Trophoblast cell (in vitro differentiated cells and primary cell): ENCODE measurements around the gene FTO.

Experiments used
- DNase-seq, 2 donors: peaks; one replicate each; pipeline ENCODE4 v3.0.0-alpha.2; 2016
- H2AFZ ChIP-seq: 2 replicates; pipeline ENCODE4 v1.6.1; 2013; ENCODE audit warnings: low read length, moderate library complexity, mild to moderate bottlenecking; ENCODE audit not compliant: insufficient read depth, poor library complexity
- H2AK5ac ChIP-seq: 2 replicates; pipeline ENCODE4 v1.6.1; 2013; ENCODE audit warnings: mild to moderate bottlenecking, low read length
- H2BK120ac ChIP-seq: 2 replicates; pipeline ENCODE4 v1.6.1; 2013; ENCODE audit warnings: low read length, mild to moderate bottlenecking, moderate library complexity; ENCODE audit not compliant: insufficient read depth, poor library complexity
- H2BK12ac ChIP-seq: 2 replicates; pipeline ENCODE4 v1.6.1; 2013; ENCODE audit warnings: mild to moderate bottlenecking, low read length, moderate library complexity
- H2BK5ac ChIP-seq: 2 replicates; pipeline ENCODE4 v1.6.1; 2013; ENCODE audit warnings: low read length, low read depth, moderate library complexity, mild to moderate bottlenecking; ENCODE audit not compliant: poor library complexity
- H3K14ac ChIP-seq: 2 replicates; pipeline ENCODE4 v1.6.1; 2013; ENCODE audit warnings: mild to moderate bottlenecking, low read length
- H3K18ac ChIP-seq: 2 replicates; pipeline ENCODE4 v1.6.1; 2013; ENCODE audit warnings: mild to moderate bottlenecking, low read length
- H3K23ac ChIP-seq: 2 replicates; pipeline ENCODE4 v1.6.1; 2013; ENCODE audit warnings: low read length
- H3K27ac ChIP-seq: 2 replicates; pipeline ENCODE4 v1.5.1; 2013; ENCODE audit warnings: low read depth, mild to moderate bottlenecking, inconsistent platforms, low read length, moderate library complexity
- H3K27me3 ChIP-seq: 2 replicates; pipeline ENCODE4 v1.6.1; 2013; ENCODE audit warnings: inconsistent platforms, mild to moderate bottlenecking, low read length, moderate library complexity; ENCODE audit not compliant: insufficient read depth
- H3K36me3 ChIP-seq, 2 experiments: 1 replicate in 1 of 2; 2 replicates in 1 of 2; pipeline ENCODE4 v1.6.1; 2013; ENCODE audit warnings: low read length in 2 of 2, mild to moderate bottlenecking in 2 of 2, moderate library complexity in 1 of 2; ENCODE audit not compliant: insufficient read depth in 2 of 2, control insufficient read depth in 1 of 2
- H3K4ac ChIP-seq: 2 replicates; pipeline ENCODE4 v1.6.1; 2013; ENCODE audit warnings: low read depth, mild to moderate bottlenecking, low read length, moderate library complexity
- H3K4me1 ChIP-seq, 2 experiments: 1 replicate in 1 of 2; 2 replicates in 1 of 2; pipeline ENCODE4 v1.6.1; 2013; ENCODE audit warnings: low read length in 2 of 2, mild to moderate bottlenecking in 2 of 2, moderate library complexity in 1 of 2; ENCODE audit not compliant: insufficient read depth in 2 of 2, control insufficient read depth in 1 of 2
- H3K4me2 ChIP-seq: 2 replicates; pipeline ENCODE4 v1.6.1; 2013; ENCODE audit warnings: inconsistent platforms, mild to moderate bottlenecking, low read length, moderate library complexity
- H3K4me3 ChIP-seq: 2 replicates; pipeline ENCODE4 v1.5.1; 2013; ENCODE audit warnings: mild to moderate bottlenecking, low read depth, low read length, inconsistent platforms
- H3K79me1 ChIP-seq: one replicate; pipeline ENCODE4 v1.6.1; 2013; ENCODE audit warnings: low read length
- H3K79me2 ChIP-seq: 2 replicates; pipeline ENCODE4 v1.6.1; 2013; ENCODE audit warnings: low read length, mild to moderate bottlenecking; ENCODE audit not compliant: control insufficient read depth, insufficient read depth, poor library complexity
- H3K9ac ChIP-seq: 2 replicates; pipeline ENCODE4 v1.6.1; 2013; ENCODE audit warnings: mild to moderate bottlenecking, low read length
- H3K9me3 ChIP-seq: 2 replicates; pipeline ENCODE4 v1.6.1; 2013; ENCODE audit warnings: low read depth, mild to moderate bottlenecking, control low read depth, inconsistent platforms, low read length; ENCODE audit not compliant: insufficient read depth
- H4K12ac ChIP-seq: 2 replicates; pipeline ENCODE4 v1.6.1; 2013; ENCODE audit warnings: low read depth, mild to moderate bottlenecking, low read length, moderate library complexity
- H4K8ac ChIP-seq: 2 replicates; pipeline ENCODE4 v1.6.1; 2013; ENCODE audit warnings: low read depth, mild to moderate bottlenecking, low read length, moderate library complexity
- H4K91ac ChIP-seq: one replicate; pipeline ENCODE4 v1.6.1; 2013; ENCODE audit warnings: low read depth, mild to moderate bottlenecking, low read length, moderate library complexity
- WGBS: extraction: QIAGEN DNeasy Blood & Tissue Kit; methylation state at CpG from one replicate; pipeline ENCODE4 v1.1.7; 2013; ENCODE audit warnings: missing lambda C conversion rate; ENCODE audit not compliant: insufficient read length, insufficient coverage; ENCODE audit errors: extremely low coverage; 5-methylcytosine and 5-hydroxymethylcytosine counted together

FTO gene

GRCh38 chr16:53779186-53779585, 75.2 kb downstream of the FTO start:
- no peak overlapping the region for H2BK12ac ChIP-seq
- H4K12ac ChIP-seq, result no peak overlapping the region
- no peak overlapping the region for H2BK120ac ChIP-seq
- no peaks in the 10 kb centered on the region for H3K9me3 ChIP-seq
- H2AK5ac ChIP-seq, result no peak overlapping the region
- no peak overlapping the region for H4K91ac ChIP-seq
- DNase-seq, result no peak
- no peak overlapping the region for H3K4me3 ChIP-seq
- no CpG with 5 or more reads among the region's 3 CpGs for WGBS
- no peaks in the 10 kb centered on the region for H3K79me2 ChIP-seq
- no peaks in the 10 kb centered on the region for H3K27me3 ChIP-seq
- no peak overlapping the region for H3K9ac ChIP-seq
- no peak overlapping the region for H3K23ac ChIP-seq
- H3K18ac ChIP-seq, result no peak overlapping the region
- no peak overlapping the region for H2AFZ ChIP-seq
- H3K4me1 ChIP-seq, result peaks cover 9 to 15% of the 10 kb centered on the region in 2 experiments
- no peak overlapping the region for H2BK5ac ChIP-seq
- H4K8ac ChIP-seq, result no peak overlapping the region
- no peak overlapping the region for H3K14ac ChIP-seq
- no peaks in the 10 kb centered on the region for H3K36me3 ChIP-seq
- no peak overlapping the region for H3K27ac ChIP-seq
- H3K4me2 ChIP-seq, result no peak overlapping the region
- H3K79me1 ChIP-seq, result peaks cover 9% of the 10 kb centered on the region
- no peak overlapping the region for H3K4ac ChIP-seq

DNA sequence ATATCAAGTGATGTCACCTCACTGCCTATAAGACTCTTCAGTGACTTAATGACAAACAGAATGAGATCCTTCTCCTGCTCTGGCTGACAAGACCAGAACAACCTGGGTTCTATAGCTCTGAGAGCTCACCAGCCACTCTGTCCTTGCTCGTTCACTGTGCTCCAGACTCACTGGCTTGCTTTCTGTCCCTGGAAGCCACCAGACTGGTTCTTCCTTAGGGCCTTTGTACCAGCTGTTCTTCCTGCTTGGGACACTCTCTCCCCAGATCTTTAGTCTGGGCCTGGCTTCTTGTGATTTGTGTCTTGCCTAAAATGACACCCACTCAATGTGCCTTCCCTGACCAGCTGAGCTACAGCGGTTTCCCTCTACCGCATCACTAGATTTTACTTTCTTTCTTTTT, 76.1 kb downstream of the FTO start:
- peak overlapping the region; percentile 46 for H2BK120ac ChIP-seq
- H4K91ac ChIP-seq, result no peak overlapping the region
- no peak overlapping the region for H2BK5ac ChIP-seq
- no peaks in the 10 kb centered on the region for H3K9me3 ChIP-seq
- no CpG with 5 or more reads among the region's 3 CpGs for WGBS
- H3K36me3 ChIP-seq, result no peaks in the 10 kb centered on the region
- H3K18ac ChIP-seq, result no peak overlapping the region
- no peak overlapping the region for H3K4ac ChIP-seq
- peak overlapping the region; percentile 0 for H4K8ac ChIP-seq
- H3K14ac ChIP-seq, result no peak overlapping the region
- H3K9ac ChIP-seq, result peak overlapping the region; percentile 35
- no peaks in the 10 kb centered on the region for H3K27me3 ChIP-seq
- H2AK5ac ChIP-seq, result no peak overlapping the region
- no peak overlapping the region for H3K23ac ChIP-seq
- no peak overlapping the region for H4K12ac ChIP-seq
- peaks cover 8 to 10% of the 10 kb centered on the region in 2 experiments for H3K4me1 ChIP-seq
- no peak overlapping the region for H3K27ac ChIP-seq
- no peak overlapping the region for H2BK12ac ChIP-seq
- no peaks in the 10 kb centered on the region for H3K79me2 ChIP-seq
- no peak overlapping the region for H2AFZ ChIP-seq
- peaks cover 7% of the 10 kb centered on the region for H3K79me1 ChIP-seq
- no peak overlapping the region for H3K4me2 ChIP-seq
- no peak overlapping the region for H3K4me3 ChIP-seq
- DNase-seq, result peak in 1 of 2 donors; percentile 45

GRCh38 chr16:53781023-53781605, 77.2 kb downstream of the FTO start:
- no peak overlapping the region for H3K27ac ChIP-seq
- DNase-seq, result no peak
- peaks cover 3% of the 10 kb centered on the region for H3K79me1 ChIP-seq
- H3K4ac ChIP-seq, result no peak overlapping the region
- whole genome bisulfite sequencing, result no CpG with 5 or more reads among the region's 1 CpG
- H4K12ac ChIP-seq, result no peak overlapping the region
- H3K9ac ChIP-seq, result no peak overlapping the region
- no peak overlapping the region for H3K4me2 ChIP-seq
- H3K79me2 ChIP-seq, result no peaks in the 10 kb centered on the region
- H3K4me3 ChIP-seq, result no peak overlapping the region
- H3K9me3 ChIP-seq, result no peaks in the 10 kb centered on the region
- no peak overlapping the region for H2BK120ac ChIP-seq
- no peaks in the 10 kb centered on the region for H3K27me3 ChIP-seq
- no peak overlapping the region for H3K23ac ChIP-seq
- no peak overlapping the region for H2AK5ac ChIP-seq
- H3K14ac ChIP-seq, result no peak overlapping the region
- H3K18ac ChIP-seq, result no peak overlapping the region
- no peak overlapping the region for H2BK5ac ChIP-seq
- H3K36me3 ChIP-seq, result no peaks in the 10 kb centered on the region
- no peak overlapping the region for H4K91ac ChIP-seq
- peaks cover 6% of the 10 kb centered on the region in 2 experiments for H3K4me1 ChIP-seq
- no peak overlapping the region for H2AFZ ChIP-seq
- H4K8ac ChIP-seq, result no peak overlapping the region
- no peak overlapping the region for H2BK12ac ChIP-seq

- Histone ChIP-seq H3K9me3 (no peaks in the 10 kb centered on the region), H3K36me3 (no peaks in the 10 kb centered on the region), H2BK12ac (no peak overlapping the region), H2AFZ (no peak overlapping the region), H3K4me2 (no peak overlapping the region), H2BK120ac (no peak overlapping the region), H3K4ac (no peak overlapping the region), H3K23ac (no peak overlapping the region), H4K8ac (no peak overlapping the region), H3K9ac (no peak overlapping the region), H3K4me3 (no peak overlapping the region), H3K79me1 (peaks cover 3% of the 10 kb centered on the region), H3K27me3 (no peaks in the 10 kb centered on the region), H3K79me2 (no peaks in the 10 kb centered on the region), H3K4me1 (peaks cover 6% of the 10 kb centered on the region in 2 experiments), H2BK5ac (no peak overlapping the region), H3K18ac (no peak overlapping the region), H3K27ac (no peak overlapping the region), H3K14ac (no peak overlapping the region), H2AK5ac (no peak overlapping the region), H4K91ac (no peak overlapping the region), H4K12ac (no peak overlapping the region)
- no CpG with 5 or more reads among the region's 3 CpGs for WGBS
- no peak for DNase-seq
Measured at GRCh38 chr16:53782148-53782547, 78.2 kb downstream of the FTO start.
